DMS53 treated with DMSO at 0.1 percent for 48 hours (cell line): ENCODE measurements around the gene COL2A1.

ENCODE experiments used
- DNase-seq: peaks from one replicate; lab custom pipeline; 2025; ENCODE audit not compliant: unreplicated experiment; lab: John Stamatoyannopoulos, UW

COL2A1 gene

GRCh38 chr12:48004053-48004941 is at the start of gene COL2A1:
COL2A1 (minus strand) TSS chr12:48004476; CDS start chr12:48004321, 155 bp downstream.
- DNase-seq = peak; percentile 84

DNA sequence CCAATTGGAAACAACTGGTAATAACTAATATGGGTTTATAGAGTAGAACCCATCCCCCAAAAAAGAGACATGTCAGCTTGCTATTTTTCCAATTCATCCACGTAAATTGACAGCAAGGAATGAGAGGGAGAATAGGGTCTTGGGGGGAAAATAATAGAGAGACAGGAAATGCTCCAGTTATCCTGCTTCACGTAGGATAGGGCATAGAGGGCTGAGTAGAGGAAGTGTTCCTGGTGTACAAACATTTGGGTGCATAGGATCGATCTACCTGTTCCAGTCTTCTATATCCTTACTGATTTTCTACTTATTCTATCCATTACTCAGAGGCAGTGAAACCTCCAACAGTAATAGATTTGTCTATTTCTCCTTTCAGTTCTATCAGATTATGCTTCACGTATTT is 49.6 kb upstream of the COL2A1 start:
- no peak for DNase-seq

DNA sequence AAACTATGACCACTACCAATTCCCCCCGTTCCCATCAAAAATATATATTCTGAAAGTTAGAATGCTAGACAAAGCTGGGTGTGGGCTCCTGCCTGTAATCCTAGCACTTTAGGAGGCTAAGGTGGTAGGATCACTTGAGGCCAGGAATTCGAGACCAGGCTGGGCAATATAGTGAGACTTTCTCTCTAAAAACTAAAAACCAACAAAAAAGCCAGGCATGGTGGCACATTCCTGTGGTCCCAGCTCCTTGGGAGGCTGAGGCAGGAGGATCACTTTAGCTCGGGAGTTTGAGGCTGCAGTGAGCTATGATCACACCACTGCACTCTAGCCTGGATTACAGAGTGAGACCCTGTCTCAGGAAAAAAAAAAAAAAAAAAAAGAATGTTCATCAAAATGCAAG is 48.8 kb upstream of the COL2A1 start:
- no peak for DNase-seq

DNA sequence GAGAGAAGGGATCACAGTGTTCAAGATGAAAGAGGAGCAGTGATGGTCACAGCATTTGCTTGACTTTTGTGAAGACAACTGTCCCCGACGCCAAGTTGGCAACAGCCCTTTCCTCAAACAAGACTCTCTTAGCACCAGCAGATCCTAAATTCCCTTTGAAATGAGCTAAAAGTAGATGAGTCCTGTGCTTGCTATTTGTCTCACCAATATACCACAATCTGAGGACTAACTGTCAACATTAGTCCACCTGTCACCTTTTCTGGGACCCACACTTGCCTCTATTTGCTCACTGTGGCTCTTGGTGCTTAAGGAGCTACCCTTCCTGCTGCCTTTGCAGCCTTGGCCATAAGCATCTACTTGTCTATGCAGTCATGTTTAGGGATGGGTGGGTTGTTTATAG is 47.4 kb upstream of the COL2A1 start:
- no peak for DNase-seq

DNA sequence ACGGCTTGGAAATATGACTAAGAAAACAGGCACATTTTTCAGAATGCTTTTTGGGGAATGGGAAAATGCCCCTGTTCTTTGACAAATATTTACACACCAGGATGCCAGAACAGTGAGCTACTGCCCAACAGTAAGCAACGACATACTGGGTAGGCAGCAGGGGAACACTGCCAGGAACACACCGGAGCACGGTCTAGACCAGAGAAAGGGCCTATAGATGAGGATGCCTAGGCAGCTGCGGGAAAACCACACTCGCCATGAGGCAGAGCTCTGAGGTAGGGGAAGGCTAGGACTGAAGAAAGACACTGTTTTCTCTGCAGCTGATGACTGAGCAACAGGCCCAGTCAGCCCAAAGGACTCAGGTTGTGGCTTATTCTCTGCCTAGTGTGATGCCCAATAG is 45.9 kb upstream of the COL2A1 start:
- no peak for DNase-seq

GRCh38 chr12:48045965-48046518 is 41.8 kb upstream of the COL2A1 start:
- no peak for DNase-seq

GRCh38 chr12:48045061-48045846 is 41.0 kb upstream of the COL2A1 start:
- DNase-seq = no peak

DNA sequence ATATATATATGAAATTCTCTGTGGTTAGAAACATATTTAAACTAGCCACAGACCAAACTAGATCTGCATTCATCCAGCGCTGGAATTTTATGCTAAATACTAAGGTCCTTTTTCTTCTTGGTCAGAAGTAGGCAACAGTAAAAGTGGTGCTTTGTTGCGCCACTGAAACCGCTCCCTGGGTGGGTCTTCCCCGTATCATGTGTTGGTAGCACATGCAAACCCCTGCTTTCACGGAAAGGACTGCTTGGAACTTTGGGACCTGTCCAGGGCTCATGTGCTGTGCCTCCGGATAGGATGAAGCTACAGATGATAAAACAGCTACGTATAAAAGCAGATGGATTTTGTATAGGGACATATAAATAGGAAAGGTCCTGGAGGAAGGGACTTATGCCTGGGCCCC is 40.1 kb upstream of the COL2A1 start:
- DNase-seq = no peak

DNA sequence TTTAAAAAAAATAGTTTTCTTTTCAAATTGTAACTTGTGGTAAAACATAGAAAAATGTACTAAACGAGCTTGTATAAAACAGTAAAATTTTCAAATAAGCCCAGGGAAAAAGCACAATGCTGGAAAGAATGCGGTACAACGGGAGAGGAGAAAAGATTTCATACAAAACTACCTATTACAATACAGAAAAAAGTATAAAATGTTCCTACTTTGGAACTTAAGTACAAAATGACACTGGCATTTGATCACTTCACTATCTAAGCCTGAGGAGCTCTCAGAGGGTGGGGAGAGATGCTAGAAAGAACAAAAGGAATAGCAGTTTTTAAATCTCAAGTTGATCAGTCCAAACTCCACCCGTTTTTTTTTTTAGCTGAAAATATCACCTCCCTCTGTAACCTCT is 39.5 kb upstream of the COL2A1 start:
- DNase-seq = no peak

GRCh38 chr12:48041591-48042423 is 37.5 kb upstream of the COL2A1 start:
- DNase-seq = no peak

DNA sequence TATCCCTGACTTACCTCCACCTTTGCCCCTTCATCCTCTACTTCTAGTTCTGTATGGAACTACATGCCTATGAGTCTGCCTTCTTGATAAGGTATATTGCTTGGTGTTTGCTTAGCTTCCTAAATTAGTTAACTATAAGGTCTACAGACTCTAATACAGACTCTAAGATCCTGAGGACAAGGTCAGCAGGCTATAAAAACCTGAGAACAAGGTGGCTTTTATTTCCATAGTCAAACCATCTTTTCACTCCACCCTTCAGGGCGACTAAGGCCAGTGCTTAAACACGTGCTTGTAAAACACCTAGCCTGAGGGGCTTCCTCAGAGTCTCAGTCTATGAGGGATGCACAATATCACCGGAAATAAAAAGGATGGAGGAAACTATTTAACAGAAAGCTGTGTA is 36.1 kb upstream of the COL2A1 start:
- DNase-seq = no peak

- no peak for DNase-seq
Observed at GRCh38 chr12:48039151-48039550, 34.9 kb upstream of the COL2A1 start.

DNA sequence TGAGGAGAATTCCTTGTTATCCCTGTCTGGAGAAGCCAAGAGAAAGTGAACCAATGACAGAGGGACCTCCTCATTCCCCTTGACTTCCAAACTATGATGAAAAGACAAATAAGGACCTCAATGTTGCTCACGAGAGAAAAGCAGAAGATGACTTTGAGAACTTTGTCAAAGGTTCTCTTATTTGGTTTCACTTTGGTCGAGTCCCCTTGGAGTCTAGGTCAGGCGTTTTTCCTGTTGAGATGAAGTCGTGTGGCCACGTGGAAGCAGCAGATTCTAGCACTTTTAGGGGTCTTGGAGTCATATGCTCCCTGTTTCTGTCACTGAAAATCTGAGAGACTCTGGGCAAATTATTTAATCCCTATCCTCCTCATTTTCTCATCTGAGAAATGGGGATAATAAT is 33.8 kb upstream of the COL2A1 start:
- no peak for DNase-seq

- DNase-seq = no peak
Observed at GRCh38 chr12:48037267-48037915, 33.1 kb upstream of the COL2A1 start.

DNA sequence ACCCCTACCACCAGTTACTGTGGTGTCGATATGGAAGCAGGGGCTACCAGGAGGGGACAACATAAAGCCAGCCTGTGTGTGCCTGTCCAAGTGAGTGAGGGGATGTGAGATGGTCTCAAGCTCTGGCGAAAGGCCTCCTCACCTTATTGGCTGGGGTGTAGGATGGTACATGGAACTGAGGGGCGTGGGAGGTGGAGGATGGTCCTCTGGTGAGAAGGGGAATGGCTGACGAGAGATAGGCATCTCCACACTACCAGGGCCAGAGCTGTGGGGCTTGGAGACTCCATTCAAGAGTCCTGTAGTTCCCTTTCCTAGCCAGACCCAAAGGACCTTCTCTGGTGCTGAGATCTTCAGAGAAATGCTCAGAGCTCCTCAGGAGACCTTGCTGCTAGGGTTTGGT is 32.5 kb upstream of the COL2A1 start:
- DNase-seq = no peak

GRCh38 chr12:48034835-48035805 is 30.8 kb upstream of the COL2A1 start:
- no peak for DNase-seq

DNA sequence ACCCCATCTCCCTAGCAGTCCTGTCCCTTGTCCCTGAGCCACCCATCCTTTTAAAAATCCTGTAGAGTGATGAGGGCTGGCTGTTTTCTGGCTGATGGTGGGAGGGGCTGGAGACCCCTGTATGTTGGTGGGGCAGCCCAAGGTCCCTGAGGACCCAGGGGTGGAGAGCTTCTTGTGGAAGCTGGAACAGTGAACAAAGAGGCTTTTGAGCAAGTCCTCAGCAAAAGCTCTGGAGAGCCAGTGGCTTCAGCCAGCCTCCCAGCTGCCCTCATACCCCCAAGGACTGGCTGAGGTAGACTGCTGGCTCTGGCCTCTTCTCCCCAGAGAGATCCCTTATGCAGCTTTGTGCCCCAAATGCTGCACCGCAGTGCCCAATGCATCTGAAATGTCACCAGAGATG is 29.2 kb upstream of the COL2A1 start:
- no peak for DNase-seq

DNA sequence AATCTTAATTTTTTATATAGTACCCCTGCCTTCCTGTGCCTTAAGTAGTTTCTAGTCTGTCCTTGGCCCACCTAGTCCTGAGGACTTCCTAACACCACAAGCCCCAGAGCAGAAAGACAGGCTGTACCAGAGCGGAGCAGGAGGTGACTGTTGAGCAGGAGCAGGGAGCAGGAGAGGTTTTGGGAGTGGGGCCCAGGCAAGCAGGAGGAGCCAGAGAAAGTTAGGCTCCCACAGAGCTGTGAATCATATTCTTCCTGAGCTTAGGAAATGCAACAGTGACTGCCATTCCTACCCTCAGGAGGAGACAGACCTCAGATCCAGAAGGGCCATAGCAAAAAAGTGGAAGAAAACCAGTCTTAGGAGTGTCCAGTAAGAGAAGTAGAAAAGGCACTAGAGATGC is 28.3 kb upstream of the COL2A1 start:
- no peak for DNase-seq
